Pericardium fibroblast (primary cell): ENCODE data around the gene KTN1. TPM values are rescaled to one million over a fixed set of nuclear protein-coding genes. Genes with fewer than 3 reads are reported as not detected.

Source experiments
- total RNA-seq: library from RNA; depleted of rRNA; stranded (reverse); fragments of >200 nt; gene quantifications from 2 replicates; pipeline ENCODE4 v1.2.3, GENCODE V29; 2015

KTN1 gene, protein sequence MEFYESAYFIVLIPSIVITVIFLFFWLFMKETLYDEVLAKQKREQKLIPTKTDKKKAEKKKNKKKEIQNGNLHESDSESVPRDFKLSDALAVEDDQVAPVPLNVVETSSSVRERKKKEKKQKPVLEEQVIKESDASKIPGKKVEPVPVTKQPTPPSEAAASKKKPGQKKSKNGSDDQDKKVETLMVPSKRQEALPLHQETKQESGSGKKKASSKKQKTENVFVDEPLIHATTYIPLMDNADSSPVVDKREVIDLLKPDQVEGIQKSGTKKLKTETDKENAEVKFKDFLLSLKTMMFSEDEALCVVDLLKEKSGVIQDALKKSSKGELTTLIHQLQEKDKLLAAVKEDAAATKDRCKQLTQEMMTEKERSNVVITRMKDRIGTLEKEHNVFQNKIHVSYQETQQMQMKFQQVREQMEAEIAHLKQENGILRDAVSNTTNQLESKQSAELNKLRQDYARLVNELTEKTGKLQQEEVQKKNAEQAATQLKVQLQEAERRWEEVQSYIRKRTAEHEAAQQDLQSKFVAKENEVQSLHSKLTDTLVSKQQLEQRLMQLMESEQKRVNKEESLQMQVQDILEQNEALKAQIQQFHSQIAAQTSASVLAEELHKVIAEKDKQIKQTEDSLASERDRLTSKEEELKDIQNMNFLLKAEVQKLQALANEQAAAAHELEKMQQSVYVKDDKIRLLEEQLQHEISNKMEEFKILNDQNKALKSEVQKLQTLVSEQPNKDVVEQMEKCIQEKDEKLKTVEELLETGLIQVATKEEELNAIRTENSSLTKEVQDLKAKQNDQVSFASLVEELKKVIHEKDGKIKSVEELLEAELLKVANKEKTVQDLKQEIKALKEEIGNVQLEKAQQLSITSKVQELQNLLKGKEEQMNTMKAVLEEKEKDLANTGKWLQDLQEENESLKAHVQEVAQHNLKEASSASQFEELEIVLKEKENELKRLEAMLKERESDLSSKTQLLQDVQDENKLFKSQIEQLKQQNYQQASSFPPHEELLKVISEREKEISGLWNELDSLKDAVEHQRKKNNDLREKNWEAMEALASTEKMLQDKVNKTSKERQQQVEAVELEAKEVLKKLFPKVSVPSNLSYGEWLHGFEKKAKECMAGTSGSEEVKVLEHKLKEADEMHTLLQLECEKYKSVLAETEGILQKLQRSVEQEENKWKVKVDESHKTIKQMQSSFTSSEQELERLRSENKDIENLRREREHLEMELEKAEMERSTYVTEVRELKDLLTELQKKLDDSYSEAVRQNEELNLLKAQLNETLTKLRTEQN (N-terminal part only)
- total RNA-seq: 73.6 and 88.6 TPM in 2 replicates

GRCh38 chr14:55579724-55580469 lies at the start of gene KTN1:
TSS of gene KTN1 (plus strand) at chr14:55580207. CDS start at chr14:55612049, 31,842 bp downstream.

Other genes with a start within 250 kb of the KTN1 start
- gene ATG14, start 168.4 kb upstream of the KTN1 start, total RNA-seq: 8.2 and 8.6 TPM in 2 replicates
- gene TBPL2, start 139.6 kb upstream of the KTN1 start, total RNA-seq: not detected in 2 replicates